GM19025 (cell line): ENCODE measurements around the gene GUCD1.
"Not testable (repeated sequence)": the region's sequence is repeated elsewhere in the genome, so short reads cannot be mapped to it uniquely, and the experiment has no call there.

Experiments used
- ATAC-seq: cut with Tn5 transposase; IDR thresholded peaks from one replicate; pipeline ENCODE4 v1.9.1; 2021; ENCODE audit warnings: mild to moderate bottlenecking, low read depth, moderate library complexity; ENCODE audit not compliant: unreplicated experiment

Gene GUCD1

GRCh38 chr22:24567668-24568067, 12.7 kb upstream of the GUCD1 start:
- no peak for ATAC-seq

DNA sequence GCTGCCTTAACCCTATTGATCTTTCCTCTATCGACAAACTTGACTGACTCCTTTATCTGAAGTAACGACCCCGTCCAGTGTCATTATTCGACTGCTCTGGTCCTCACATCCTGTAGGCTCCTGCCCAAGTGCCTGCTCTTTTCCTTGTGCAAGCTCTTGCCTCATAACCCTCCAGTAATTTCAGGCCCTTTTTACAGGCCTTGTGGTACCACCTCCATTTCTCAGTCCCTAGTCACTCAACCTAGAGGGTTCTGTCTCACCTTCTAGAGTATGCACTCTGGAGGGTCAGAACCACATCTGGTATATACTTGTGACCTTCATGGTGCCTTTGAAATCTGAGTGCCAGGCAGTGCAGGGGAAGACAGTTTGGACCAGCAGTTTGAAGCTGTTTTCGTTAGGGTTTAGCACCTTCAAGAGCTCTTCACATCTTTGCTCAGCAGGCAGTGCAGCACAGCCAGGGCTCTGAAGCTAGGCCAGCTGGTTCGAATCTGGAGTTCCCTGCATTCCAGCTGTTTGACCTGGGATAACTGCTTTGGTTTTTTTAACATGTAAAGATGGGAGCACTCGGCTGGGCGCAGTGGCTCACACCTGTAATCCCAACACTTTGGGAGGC, 12.1 kb upstream of the GUCD1 start:
- no peak for ATAC-seq

GRCh38 chr22:24565077-24565476, 10.1 kb upstream of the GUCD1 start:
- ATAC-seq: no peak

DNA sequence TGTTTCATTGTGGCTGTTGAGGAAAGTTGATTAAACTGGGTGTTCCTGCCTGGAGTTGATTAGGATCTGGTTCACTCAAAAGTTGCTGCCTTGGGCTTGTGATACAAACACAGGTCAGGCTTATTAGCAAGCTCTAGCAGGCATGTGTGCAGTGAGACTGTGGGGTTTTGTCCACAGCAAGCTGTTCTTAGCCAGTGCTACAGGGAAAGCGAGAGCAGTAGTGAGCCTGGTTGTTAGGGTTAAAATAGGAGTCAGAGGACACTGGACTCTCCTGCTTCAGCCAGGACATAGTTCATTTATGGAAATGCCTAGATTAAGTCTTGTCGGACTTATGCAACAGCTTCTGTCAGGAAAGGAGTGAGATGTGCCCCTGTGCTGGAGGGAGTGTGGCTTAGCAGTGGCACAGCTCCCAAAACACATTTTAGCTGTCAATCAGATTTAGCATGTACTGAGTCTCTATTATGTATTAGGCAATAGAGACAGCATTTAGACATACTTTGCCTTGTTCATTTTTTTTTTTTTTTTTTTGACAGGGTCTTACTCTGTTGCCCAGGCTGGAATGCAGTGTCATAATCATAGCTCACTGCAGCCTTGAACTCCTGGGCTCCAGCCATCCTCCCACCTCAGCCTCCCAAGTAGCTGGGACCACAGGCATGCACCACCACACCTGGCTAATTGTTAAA, 9.6 kb upstream of the GUCD1 start:
- no peak for ATAC-seq

DNA sequence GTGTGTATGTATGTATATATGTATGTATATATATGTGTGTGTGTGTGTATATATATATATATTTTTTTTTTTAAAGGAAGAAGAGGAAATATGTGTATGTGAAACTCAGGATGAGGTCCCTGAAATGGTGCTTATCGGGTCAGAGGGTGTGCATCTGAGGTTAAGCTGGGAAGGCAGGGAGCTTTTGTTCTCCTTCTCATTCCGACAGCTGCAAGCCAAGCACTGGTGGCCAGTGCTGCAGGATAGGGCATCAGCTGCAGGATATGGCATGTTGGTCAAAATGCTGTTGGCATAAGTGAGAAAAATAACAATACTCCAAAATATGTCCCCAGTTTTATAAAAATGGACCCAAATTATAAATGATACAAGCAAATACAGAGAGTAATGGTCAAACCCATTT, 8.3 kb upstream of the GUCD1 start:
- ATAC-seq: no peak

DNA sequence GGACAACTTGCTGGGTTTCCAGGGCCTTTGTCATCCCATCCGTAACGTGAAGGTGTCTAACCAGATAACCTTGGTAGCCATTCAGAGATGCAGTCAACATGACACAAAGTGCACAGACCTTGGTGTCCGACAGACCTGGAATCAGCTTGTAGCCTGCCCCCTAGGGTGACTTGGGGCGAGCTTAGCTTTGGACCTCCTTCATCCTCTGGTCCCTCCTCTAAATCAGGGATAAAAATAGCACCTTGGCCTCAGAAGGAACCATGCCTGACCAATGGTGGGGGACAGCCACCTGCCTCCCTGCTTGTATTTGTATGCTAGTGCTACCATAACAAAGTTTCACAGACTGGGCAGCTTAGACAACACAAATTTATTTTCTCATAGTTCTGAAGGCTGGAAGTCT, 4.5 kb upstream of the GUCD1 start:
- no peak for ATAC-seq

DNA sequence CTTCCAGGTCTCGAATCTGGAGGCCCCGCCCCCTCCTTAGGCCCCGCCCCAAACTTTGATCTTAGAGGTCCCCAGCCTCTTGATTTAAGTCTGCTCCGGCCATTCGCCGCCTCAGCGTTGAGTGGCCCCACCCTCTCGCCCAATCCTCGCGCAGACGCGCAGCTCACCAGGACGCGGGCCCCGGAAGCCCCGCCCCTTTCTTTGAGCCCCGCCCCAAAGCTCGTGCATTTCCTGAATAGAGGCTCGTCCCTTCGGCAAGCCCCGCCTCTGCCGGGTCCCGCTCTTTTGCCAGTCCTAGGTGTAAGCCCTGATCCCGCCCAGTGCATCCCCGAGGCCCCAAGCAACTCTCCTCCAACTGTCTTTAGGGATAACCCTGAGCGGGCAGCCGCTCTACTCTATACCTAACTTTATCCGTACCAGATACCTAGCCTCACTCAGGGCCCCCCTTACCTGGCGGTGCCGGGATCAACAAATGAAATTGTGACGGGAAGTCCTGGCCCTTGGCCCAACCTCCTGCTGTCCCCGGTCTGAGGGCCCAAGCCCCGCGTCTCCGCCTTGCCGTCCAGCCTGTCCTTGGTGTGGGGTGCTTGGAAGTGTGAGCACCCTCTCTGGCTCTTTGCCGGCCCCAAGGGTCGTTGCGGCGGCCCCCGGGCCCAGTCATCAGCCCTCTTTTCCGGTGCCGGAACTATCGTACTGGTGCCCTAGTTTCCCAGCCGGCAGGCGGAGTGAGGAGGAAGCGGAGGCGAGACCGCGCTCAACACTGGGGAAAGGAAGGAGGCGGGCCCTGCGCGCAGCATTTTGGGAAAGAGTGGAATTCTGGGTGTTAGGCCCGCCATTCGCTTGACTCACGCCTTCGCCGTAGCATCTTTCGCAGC, 464 bp upstream of the GUCD1 start, which contains the start of gene SNRPD3:
Gene SNRPD3 (plus strand): TSS at position 835 of the 875 bp plus-strand sequence. CDS start 1,676 bp downstream, outside the sequence.
- peak; percentile 72 for ATAC-seq

GRCh38 chr22:24553597-24554312, 1.2 kb downstream of the GUCD1 start:
- no peak for ATAC-seq

DNA sequence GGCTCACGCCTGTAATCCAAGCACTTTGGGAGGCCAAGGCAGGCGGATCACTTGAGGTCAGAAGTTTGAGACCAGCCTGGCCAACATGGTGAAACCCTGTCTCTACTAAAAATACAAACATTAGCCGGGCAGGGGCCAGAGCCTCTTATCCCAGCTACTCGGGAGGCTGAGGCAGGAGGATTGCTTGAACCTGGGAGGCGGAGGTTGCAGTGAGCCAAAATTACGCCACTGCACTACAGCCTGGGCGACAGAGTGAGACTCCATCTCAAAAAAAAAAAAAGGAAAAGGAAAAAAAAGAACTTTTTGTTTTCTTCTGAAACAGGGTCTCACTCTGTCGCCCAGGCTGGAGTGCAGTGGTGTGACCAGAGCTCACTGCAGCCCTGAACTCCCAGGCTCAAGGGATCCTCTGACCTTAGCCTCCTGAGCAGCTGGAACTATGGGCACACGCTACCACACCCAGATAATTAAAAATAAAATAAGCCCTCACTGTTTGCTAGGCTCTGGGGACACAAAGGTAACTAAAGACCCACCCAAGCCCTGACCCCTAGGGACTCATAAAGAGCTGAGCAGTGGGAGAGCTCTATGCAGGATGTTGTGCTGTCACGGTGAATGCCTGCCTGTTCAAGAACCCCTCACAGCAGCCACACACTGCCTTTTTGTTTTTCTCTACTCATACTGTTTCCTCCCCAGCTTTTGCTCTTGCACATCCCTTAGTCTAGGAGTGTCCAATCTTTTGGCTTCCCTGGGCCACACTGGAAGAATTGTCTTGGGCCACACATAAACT, 2.2 kb downstream of the GUCD1 start:
- not testable (repeated sequence) for ATAC-seq

GRCh38 chr22:24550902-24551435, 4.0 kb downstream of the GUCD1 start:
- ATAC-seq: no peak

GRCh38 chr22:24550028-24550901, 4.7 kb downstream of the GUCD1 start:
- ATAC-seq: no peak

GRCh38 chr22:24548812-24549211, 6.1 kb downstream of the GUCD1 start:
- ATAC-seq: no peak

- no peak for ATAC-seq
Observed at GRCh38 chr22:24543679-24544243, 11.2 kb downstream of the GUCD1 start.

GRCh38 chr22:24543185-24543601, 11.7 kb downstream of the GUCD1 start:
- ATAC-seq: no peak

GRCh38 chr22:24542641-24543040, 12.3 kb downstream of the GUCD1 start:
- ATAC-seq: no peak

GRCh38 chr22:24541681-24542515, 13.0 kb downstream of the GUCD1 start:
- ATAC-seq: no peak

DNA sequence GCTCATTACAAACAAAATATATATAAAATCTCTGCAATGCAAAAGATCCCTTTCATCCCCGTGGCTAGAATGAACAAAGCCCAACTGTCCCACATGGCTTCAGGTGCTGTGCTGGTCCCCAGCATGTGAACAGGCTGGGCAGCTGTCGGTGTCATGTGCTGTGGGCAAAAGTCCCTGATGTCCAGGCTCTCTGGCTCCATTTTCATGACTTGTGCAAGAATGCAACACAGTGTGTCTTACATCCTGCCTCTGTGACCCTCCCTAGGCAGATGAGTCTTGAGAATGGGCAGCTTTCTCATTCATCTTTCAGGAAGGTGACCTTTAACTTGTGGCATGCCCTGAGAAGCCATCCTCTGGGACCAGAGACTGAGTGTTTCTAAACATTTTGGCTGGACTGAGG, 14.5 kb downstream of the GUCD1 start:
- no peak for ATAC-seq
